ENCODE results near the gene PHOSPHO1. TPM values are rescaled to one million over a fixed set of nuclear protein-coding genes. Genes with fewer than 3 reads are reported as not detected.
A peak's percentile ranks its signal among the peaks of the same experiment; 100 is the strongest.
"Not testable (repeated sequence)": the region's sequence is repeated elsewhere in the genome, so short reads cannot be mapped to it uniquely, and the experiment has no call there.

PHOSPHO1 gene
- not detected in 2 replicates for total RNA-seq

- peak; percentile 83 to 90 for DNase-seq (ENCODE audit: low read depth in 2 of 2)
These were observed at the start of gene PHOSPHO1 for GRCh38 chr17:49230636-49231562. Gene PHOSPHO1 (minus strand): TSS chr17:49230787. CDS start chr17:49226691, 4,096 bp downstream.

GRCh38 chr17:49280061-49280460 lies 49.5 kb upstream of the PHOSPHO1 start:
- no peak for DNase-seq (ENCODE audit: low read depth in 2 of 2)

GRCh38 chr17:49279263-49280015 lies 48.9 kb upstream of the PHOSPHO1 start:
- DNase-seq (ENCODE audit: low read depth in 2 of 2) = not testable (repeated sequence)

GRCh38 chr17:49278076-49278475 lies 47.5 kb upstream of the PHOSPHO1 start:
- no peak for DNase-seq (ENCODE audit: low read depth in 2 of 2)

- no peak for DNase-seq (ENCODE audit: low read depth in 2 of 2)
These were observed 47.1 kb upstream of the PHOSPHO1 start for GRCh38 chr17:49277638-49278037.

- DNase-seq (ENCODE audit: low read depth in 2 of 2) = not testable (repeated sequence)
These were observed 45.4 kb upstream of the PHOSPHO1 start for GRCh38 chr17:49275981-49276380.

- DNase-seq (ENCODE audit: low read depth in 2 of 2) = no peak
These were observed 38.8 kb upstream of the PHOSPHO1 start for GRCh38 chr17:49269356-49269755.

GRCh38 chr17:49267912-49268311 lies 37.3 kb upstream of the PHOSPHO1 start:
- DNase-seq (ENCODE audit: low read depth in 2 of 2) = no peak

GRCh38 chr17:49266233-49266632 lies 35.6 kb upstream of the PHOSPHO1 start:
- DNase-seq (ENCODE audit: low read depth in 2 of 2) = no peak

- DNase-seq (ENCODE audit: low read depth in 2 of 2) = not testable (repeated sequence)
These were observed 31.0 kb upstream of the PHOSPHO1 start for GRCh38 chr17:49261540-49261939.

- DNase-seq (ENCODE audit: low read depth in 2 of 2) = peak in 1 of 2 donors; percentile 59
These were observed 30.3 kb upstream of the PHOSPHO1 start for GRCh38 chr17:49260817-49261291.

- peak; percentile 83 to 88 for DNase-seq (ENCODE audit: low read depth in 2 of 2)
These were observed 29.6 kb upstream of the PHOSPHO1 start for GRCh38 chr17:49260011-49260816.

GRCh38 chr17:49259663-49260010 lies 29.1 kb upstream of the PHOSPHO1 start:
- DNase-seq (ENCODE audit: low read depth in 2 of 2) = no peak

- peak; percentile 6 to 31 for DNase-seq (ENCODE audit: low read depth in 2 of 2)
These were observed 27.8 kb upstream of the PHOSPHO1 start for GRCh38 chr17:49258394-49258793.

GRCh38 chr17:49255125-49255524 lies 24.5 kb upstream of the PHOSPHO1 start:
- DNase-seq (ENCODE audit: low read depth in 2 of 2) = no peak

GRCh38 chr17:49254066-49254465 lies 23.5 kb upstream of the PHOSPHO1 start:
- DNase-seq (ENCODE audit: low read depth in 2 of 2) = no peak

GRCh38 chr17:49252148-49252695 lies 21.6 kb upstream of the PHOSPHO1 start:
- DNase-seq (ENCODE audit: low read depth in 2 of 2) = peak in 1 of 2 donors; percentile 22

- DNase-seq (ENCODE audit: low read depth in 2 of 2) = no peak
These were observed 19.4 kb upstream of the PHOSPHO1 start for GRCh38 chr17:49249890-49250522.

GRCh38 chr17:49249292-49249794 lies 18.8 kb upstream of the PHOSPHO1 start:
- DNase-seq (ENCODE audit: low read depth in 2 of 2) = peak in 1 of 2 donors; percentile 21

GRCh38 chr17:49247944-49248343 lies 17.4 kb upstream of the PHOSPHO1 start:
- DNase-seq (ENCODE audit: low read depth in 2 of 2) = no peak
